GM12864 (cell line): ENCODE results near the gene USH2A.
"Not testable (repeated sequence)": the region's sequence is repeated elsewhere in the genome, so short reads cannot be mapped to it uniquely, and the experiment has no call there.

Source experiments
- DNase-seq: peaks from one replicate; pipeline ENCODE4 v3.0.0-alpha.2; 2011; ENCODE audit warnings: low read depth
- H3K4me3 ChIP-seq: 2 replicates; pipeline ENCODE4 v1.5.1; 2011; ENCODE audit warnings: mild to moderate bottlenecking, low read depth, low read length, control low read depth
- TF ChIP-seq, protein P1 (sequence below): IDR thresholded peaks from 2 replicates; pipeline ENCODE4 v1.5.1; 2011; ENCODE audit warnings: low read depth, mild to moderate bottlenecking, moderate library complexity, low read length, control low read depth, inconsistent platforms; ENCODE audit errors: missing control alignments

USH2A gene

GRCh38 chr1:216014086-216014485 is 409.2 kb downstream of the USH2A start:
- DNase-seq = no peak
- no peak overlapping the region for H3K4me3 ChIP-seq
- TF ChIP-seq, protein P1, sequence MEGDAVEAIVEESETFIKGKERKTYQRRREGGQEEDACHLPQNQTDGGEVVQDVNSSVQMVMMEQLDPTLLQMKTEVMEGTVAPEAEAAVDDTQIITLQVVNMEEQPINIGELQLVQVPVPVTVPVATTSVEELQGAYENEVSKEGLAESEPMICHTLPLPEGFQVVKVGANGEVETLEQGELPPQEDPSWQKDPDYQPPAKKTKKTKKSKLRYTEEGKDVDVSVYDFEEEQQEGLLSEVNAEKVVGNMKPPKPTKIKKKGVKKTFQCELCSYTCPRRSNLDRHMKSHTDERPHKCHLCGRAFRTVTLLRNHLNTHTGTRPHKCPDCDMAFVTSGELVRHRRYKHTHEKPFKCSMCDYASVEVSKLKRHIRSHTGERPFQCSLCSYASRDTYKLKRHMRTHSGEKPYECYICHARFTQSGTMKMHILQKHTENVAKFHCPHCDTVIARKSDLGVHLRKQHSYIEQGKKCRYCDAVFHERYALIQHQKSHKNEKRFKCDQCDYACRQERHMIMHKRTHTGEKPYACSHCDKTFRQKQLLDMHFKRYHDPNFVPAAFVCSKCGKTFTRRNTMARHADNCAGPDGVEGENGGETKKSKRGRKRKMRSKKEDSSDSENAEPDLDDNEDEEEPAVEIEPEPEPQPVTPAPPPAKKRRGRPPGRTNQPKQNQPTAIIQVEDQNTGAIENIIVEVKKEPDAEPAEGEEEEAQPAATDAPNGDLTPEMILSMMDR = no peak

GRCh38 chr1:216009456-216009855 is 413.8 kb downstream of the USH2A start:
- not testable (repeated sequence) for DNase-seq, H3K4me3 ChIP-seq

- TF ChIP-seq, protein P1 = no peak
- H3K4me3 ChIP-seq = no peak overlapping the region
- DNase-seq = peak; percentile 15
These were observed 417.3 kb downstream of the USH2A start for GRCh38 chr1:216005916-216006315.

DNA sequence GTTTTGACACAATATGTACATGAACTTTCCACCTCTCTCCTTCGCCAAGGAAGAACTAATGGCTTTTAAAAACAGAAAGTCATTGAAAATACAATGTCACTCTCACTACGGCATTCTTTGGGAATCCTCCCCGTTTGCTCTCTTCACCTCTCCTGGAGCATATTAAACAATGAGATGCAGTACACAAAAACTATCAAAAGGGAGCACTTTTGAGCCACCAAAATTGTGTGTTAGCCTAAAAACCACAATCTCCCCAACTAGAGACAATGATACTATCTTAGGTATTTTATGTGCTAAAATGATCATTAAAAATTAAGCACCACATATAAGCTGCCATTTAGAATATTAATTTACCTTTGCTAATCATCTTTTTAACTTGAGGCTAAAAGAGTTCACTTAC is 430.6 kb downstream of the USH2A start:
- TF ChIP-seq, protein P1 = peak; percentile 28
- DNase-seq = no peak

GRCh38 chr1:215987092-215987875 is 436.0 kb downstream of the USH2A start:
- TF ChIP-seq, protein P1 = no peak
- no peak overlapping the region for H3K4me3 ChIP-seq
- no peak for DNase-seq

More for the DNA sequence above, 430.6 kb downstream of the USH2A start:
- H3K4me3 ChIP-seq = no peak overlapping the region

GRCh38 chr1:215986401-215986800 is 436.8 kb downstream of the USH2A start:
- no peak overlapping the region for H3K4me3 ChIP-seq
- no peak for DNase-seq
- TF ChIP-seq, protein P1 = no peak

DNA sequence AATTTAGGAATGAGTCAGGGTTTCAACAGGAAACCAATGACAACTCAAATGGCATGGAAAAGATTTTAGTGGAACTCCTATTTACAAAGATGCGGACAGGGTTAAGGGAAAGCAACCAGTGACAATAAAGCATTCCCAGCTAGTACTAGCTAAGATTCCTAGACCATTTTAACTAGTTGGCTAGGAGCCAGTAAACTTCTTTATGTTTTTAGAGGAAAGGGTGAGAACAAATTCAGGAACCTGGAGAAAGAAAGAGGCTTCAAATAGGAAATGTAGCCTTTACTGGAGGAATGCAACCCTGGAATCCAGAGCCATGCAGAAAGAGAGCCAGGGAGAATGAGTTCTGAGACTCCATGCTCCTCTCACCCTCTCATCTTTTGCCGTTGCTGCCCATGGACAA is 439.6 kb downstream of the USH2A start:
- DNase-seq = no peak
- TF ChIP-seq, protein P1 = no peak

More for the DNA sequence above, 439.6 kb downstream of the USH2A start:
- no peak overlapping the region for H3K4me3 ChIP-seq
